Right atrium auricular region (tissue), 2 donors: ENCODE results near the gene RPL35A. TPM values are rescaled to one million over a fixed set of nuclear protein-coding genes. Genes with fewer than 3 reads are reported as not detected.
A peak's percentile ranks its signal among the peaks of the same experiment; 100 is the strongest.
"Not testable (repeated sequence)": the region's sequence is repeated elsewhere in the genome, so short reads cannot be mapped to it uniquely, and the experiment has no call there.

ENCODE experiments used
- DNase-seq: peaks from one replicate; pipeline ENCODE4 v3.0.0-alpha.2; 2019; ENCODE audit warnings: low spot score
- H3K27ac ChIP-seq, 2 donors: fragments of 200-600 bp; sonication (generic); 1 replicate in 1 of 2; 2 replicates in 1 of 2; pipeline ENCODE4 v1.5.1; 2016 to 2019
- H3K27me3 ChIP-seq, 2 donors: fragments of 200-600 bp; sonication (generic); one replicate each; pipeline versions ENCODE4 v1.5.1 to v1.6.0; 2017 to 2019
- H3K36me3 ChIP-seq: fragments of 200-600 bp; sonication (generic); one replicate; pipeline ENCODE4 v1.5.1; 2016
- H3K4me1 ChIP-seq, 2 donors: fragments of 200-600 bp; sonication (generic); one replicate each; pipeline versions ENCODE4 v1.5.1 to v1.6.0; 2017 to 2019
- H3K4me3 ChIP-seq, 2 donors: fragments of 200-600 bp; sonication (generic); 1 replicate in 1 of 2; 2 replicates in 1 of 2; pipeline ENCODE4 v1.5.1; 2017 to 2019; ENCODE audit warnings: mild to moderate bottlenecking in 1 of 2, moderate library complexity in 1 of 2
- H3K9me3 ChIP-seq, 2 donors: fragments of 200-600 bp; sonication (generic); one replicate each; pipeline ENCODE4 v1.5.1; 2019
- total RNA-seq, 2 donors: library from RNA; depleted of rRNA; stranded (reverse); fragments of >200 nt; gene quantifications; one replicate each; pipeline ENCODE4 v1.1.0, GENCODE V29; 2016
- TF ChIP-seq, protein P1 (sequence below), 2 donors: fragments of 200-600 bp; sonication (generic); IDR thresholded peaks; one replicate each; pipeline ENCODE4 v1.5.1; 2019; ENCODE audit warnings: antibody characterized with exemption in 2 of 2

The RPL35A gene
- total RNA-seq = 100 to 1,000 TPM; 415 to 477 TPM

DNA sequence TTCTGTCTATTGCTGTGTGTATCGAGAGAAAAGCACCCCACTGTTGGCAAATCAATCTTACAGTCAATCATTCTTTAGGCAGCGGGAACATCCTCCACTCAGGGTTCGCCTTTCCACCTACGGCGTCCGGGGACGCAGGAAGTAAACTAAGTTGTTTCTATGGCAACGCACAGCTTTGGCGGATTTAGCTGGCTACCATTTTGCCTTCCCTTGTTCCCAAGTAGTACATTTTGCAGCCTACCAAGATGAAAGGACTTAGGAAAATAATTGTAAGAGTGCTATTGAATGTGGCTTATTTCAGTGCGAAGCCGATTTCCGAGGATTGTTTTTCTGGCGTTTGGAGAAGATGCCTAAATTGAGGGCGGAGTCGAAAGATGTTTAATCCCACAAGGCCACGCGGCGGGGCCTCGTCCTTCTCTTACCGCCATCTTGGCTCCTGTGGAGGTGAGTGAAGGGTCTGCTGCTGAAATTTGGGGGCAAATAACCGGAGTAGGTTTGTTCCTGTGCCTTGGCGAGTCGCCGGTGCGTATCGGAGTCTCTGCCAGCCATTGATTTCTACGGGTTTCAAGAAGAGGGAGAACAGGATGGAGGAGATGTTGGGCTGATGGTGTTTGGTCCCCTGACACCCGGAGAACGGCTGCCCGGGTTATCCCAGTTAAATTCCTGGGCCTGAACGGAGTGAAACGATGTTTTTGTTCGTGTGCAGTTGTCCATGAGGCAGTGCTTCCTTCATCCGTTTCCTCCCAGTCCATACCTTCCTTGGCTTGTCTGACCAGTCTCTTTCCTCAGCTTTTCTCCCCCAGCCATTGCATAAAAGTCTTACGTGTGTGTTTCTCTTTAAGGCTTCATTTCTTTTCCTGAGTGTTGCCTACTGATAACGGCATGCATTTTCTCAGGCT is at the start of gene RPL35A:
RPL35A (plus strand) TSS at position 413 of the 899 bp plus-strand sequence. CDS start 778 bp downstream, outside the sequence.
- Histone ChIP-seq H3K4me3 (peak within 1 kb of the TSS; percentile 64), H3K4me1 (peaks cover 0 to 44% of the 10 kb centered on the region in 2 donors), H3K9me3 (no peaks in the 10 kb centered on the region), H3K27ac (peak within 1 kb of the TSS; percentile 88 to 90), H3K27me3 (no peaks in the 10 kb centered on the region), H3K36me3 (peaks cover 41% of the 10 kb centered on the region)
- DNase-seq = peak; percentile 90
- TF ChIP-seq, protein P1, sequence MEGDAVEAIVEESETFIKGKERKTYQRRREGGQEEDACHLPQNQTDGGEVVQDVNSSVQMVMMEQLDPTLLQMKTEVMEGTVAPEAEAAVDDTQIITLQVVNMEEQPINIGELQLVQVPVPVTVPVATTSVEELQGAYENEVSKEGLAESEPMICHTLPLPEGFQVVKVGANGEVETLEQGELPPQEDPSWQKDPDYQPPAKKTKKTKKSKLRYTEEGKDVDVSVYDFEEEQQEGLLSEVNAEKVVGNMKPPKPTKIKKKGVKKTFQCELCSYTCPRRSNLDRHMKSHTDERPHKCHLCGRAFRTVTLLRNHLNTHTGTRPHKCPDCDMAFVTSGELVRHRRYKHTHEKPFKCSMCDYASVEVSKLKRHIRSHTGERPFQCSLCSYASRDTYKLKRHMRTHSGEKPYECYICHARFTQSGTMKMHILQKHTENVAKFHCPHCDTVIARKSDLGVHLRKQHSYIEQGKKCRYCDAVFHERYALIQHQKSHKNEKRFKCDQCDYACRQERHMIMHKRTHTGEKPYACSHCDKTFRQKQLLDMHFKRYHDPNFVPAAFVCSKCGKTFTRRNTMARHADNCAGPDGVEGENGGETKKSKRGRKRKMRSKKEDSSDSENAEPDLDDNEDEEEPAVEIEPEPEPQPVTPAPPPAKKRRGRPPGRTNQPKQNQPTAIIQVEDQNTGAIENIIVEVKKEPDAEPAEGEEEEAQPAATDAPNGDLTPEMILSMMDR (IDR thresholded peaks at IDR 0.05) = no peak

DNA sequence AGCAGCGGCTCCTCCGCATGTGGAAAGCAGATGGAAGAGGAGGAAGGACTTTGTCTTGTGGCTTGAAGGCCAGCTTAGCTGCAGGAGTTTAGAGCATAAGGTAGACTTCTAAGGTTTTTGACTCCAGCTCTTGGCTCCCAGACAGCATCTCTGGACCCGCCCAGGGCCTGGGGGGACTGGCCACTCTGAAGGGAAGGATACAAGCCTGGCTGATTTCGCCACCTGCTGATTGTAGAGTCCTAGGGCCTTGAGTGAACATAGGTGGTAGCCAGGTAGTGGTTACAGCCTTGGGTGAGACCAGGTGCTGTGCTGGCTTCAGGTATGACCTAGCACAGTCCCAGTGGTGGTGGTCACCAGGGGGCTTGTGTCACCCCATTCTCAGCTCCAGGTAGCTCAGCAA is 48.4 kb upstream of the RPL35A start:
- Histone ChIP-seq H3K9me3 (no peaks in the 10 kb centered on the region), H3K27me3 (no peaks in the 10 kb centered on the region), H3K4me1 (peaks cover 0 to 12% of the 10 kb centered on the region in 2 donors), H3K36me3 (no peaks in the 10 kb centered on the region), H3K27ac (no peak overlapping the region), H3K4me3 (no peak overlapping the region)
- DNase-seq = no peak
- TF ChIP-seq, protein P1 (IDR thresholded peaks at IDR 0.05) = no peak

DNA sequence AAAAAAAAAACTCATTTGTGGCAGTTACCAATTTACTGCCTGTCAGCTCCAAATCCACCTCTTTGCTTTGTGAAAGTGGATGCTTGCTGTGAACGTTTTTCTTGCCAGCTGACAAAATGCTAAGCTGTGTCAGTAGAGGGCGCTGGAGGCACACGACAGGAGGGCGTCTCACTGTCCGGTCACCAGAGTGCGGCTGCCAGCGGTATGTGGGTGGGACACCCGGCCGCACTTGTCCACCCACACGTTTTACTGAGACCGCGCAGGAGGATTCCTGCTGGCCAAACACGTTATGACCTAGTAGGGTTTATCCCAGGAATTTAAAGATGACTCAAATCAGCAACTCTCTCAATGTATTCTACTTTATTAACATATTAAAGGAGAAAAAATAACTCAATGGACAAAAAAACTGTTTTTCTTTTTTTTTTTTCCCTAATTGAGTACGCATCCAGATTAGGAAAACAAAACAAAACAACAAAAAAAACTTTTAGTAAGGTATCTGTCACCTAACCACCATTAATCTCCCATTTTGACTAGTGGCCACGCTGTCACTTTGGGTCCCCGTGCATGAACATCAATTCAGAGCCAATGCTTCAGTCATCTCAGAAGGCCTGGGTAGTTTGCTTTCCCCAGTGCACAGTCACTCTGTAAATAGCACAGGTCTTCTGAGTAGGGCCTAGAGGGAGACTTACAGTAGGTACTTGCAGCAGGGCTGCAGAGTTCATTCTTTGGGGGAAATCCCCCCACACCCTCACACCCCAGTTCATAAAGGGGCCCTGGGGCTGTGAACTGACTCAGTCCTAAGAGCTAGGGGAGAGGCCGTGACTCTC is 43.8 kb upstream of the RPL35A start:
- Histone ChIP-seq H3K9me3 (no peaks in the 10 kb centered on the region), H3K4me3 (no peak overlapping the region), H3K4me1 (peaks cover 0 to 13% of the 10 kb centered on the region in 2 donors), H3K27me3 (no peaks in the 10 kb centered on the region), H3K36me3 (no peaks in the 10 kb centered on the region), H3K27ac (no peak overlapping the region)
- TF ChIP-seq, protein P1 (IDR thresholded peaks at IDR 0.05) = peak; percentile 86 to 95
- peak; percentile 90 for DNase-seq

DNA sequence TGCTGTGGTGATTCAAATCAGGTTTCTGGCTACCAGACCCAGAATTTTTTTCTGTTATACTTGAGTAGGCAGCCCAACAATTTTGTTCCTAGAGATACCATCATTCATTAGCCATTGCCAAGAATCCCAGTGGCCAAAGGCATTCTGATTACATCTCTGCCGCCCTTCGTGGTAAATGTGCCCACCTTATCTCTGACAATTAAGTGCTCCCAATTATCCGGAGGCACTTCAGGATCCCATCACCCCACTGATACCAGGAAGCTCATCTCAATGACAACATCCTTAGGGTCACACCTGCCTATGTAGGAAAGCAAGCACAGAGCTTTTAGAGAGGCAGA is 43.2 kb upstream of the RPL35A start:
- no peaks in the 10 kb centered on the region for H3K9me3 ChIP-seq
- H3K4me1 ChIP-seq = peaks cover 0 to 13% of the 10 kb centered on the region in 2 donors
- H3K27me3 ChIP-seq = no peaks in the 10 kb centered on the region
- no peak overlapping the region for H3K4me3 ChIP-seq
- no peak overlapping the region for H3K27ac ChIP-seq
- no peak for DNase-seq
- H3K36me3 ChIP-seq = no peaks in the 10 kb centered on the region
- TF ChIP-seq, protein P1 (IDR thresholded peaks at IDR 0.05) = no peak

DNA sequence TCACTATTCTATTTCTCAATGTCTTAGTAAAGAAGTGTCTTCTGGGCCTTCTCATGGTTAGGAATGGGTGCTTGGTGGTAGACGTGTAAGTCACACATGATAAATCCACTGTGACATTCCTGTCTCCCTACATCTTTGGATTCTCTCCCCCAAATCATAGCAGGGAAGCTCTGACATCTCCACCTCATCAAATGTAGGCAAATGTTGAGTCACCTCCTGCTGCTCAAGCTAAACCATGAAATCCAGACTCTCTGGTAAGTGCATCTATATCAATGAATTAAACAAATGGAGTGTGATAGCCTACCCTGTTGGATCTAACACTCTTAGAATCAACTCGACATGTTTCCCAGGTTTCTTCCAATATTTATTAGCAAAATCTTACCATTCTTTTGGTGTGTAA is 42.8 kb upstream of the RPL35A start:
- peaks cover 0 to 13% of the 10 kb centered on the region in 2 donors for H3K4me1 ChIP-seq
- H3K36me3 ChIP-seq = no peaks in the 10 kb centered on the region
- no peak overlapping the region for H3K4me3 ChIP-seq
- no peaks in the 10 kb centered on the region for H3K27me3 ChIP-seq
- no peak for DNase-seq
- no peaks in the 10 kb centered on the region for H3K9me3 ChIP-seq
- TF ChIP-seq, protein P1 (IDR thresholded peaks at IDR 0.05) = no peak
- no peak overlapping the region for H3K27ac ChIP-seq

DNA sequence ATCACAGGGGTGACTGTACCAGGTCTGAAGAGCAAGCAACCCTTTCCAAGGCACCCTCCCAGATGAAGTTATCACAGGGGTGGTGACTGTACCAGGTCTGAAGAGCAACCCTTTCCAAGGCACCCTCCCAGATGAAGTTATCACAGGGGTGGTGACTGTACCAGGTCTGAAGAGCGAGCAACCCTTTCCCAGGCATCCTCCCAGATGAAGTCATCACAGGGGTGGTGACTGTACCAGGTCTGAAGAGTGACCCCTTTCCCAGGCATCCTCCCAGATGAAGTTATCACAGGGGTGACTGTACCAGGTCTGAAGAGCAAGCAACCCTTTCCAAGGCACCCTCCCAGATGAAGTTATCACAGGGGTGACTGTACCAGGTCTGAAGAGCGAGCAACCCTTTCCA is 41.4 kb upstream of the RPL35A start:
- H3K27me3 ChIP-seq, H3K36me3 ChIP-seq, H3K27ac ChIP-seq, DNase-seq, H3K9me3 ChIP-seq, H3K4me3 ChIP-seq: not testable (repeated sequence)
- H3K4me1 ChIP-seq = peaks cover 0 to 13% of the 10 kb centered on the region in 2 donors
